Measurements from ENCODE around the gene TOP3A.

Gene TOP3A

GRCh38 chr17:18228176-18228682, 86.6 kb downstream of the TOP3A start:
- no peak for DNase-seq

DNA sequence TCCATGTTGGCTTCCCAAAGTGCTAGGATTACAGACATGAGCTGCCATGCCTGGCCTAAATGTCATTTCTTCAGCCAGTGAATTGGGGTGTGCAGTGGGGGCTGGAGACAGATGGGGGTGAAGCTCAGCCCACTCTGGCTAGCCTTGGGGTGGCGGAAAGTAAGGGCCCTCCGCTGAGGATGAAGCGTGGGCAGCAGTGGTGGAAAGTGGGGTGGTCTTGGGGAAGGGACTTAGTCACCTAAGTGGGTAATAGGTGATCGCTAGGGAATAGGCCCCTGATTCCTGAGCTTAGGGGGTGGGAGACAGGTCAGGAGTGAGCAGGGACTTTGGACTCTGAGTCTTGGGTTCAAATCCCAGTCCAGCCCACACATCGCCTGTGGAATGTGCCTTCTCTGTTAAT, 87.2 kb downstream of the TOP3A start:
- no peak for DNase-seq

GRCh38 chr17:18226284-18226945, 88.4 kb downstream of the TOP3A start:
- no peak for DNase-seq

- DNase-seq = peak; percentile 12
Measured at GRCh38 chr17:18225642-18226283, 89.0 kb downstream of the TOP3A start.

- peak; percentile 89 for DNase-seq
Measured at GRCh38 chr17:18225121-18225641, 89.6 kb downstream of the TOP3A start, which contains the start of gene LLGL1. Gene LLGL1, plus strand, starts transcription at chr17:18225635. Its CDS starts 48 bp downstream, at chr17:18225683.

GRCh38 chr17:18224387-18225120, 90.2 kb downstream of the TOP3A start:
- no peak for DNase-seq

DNA sequence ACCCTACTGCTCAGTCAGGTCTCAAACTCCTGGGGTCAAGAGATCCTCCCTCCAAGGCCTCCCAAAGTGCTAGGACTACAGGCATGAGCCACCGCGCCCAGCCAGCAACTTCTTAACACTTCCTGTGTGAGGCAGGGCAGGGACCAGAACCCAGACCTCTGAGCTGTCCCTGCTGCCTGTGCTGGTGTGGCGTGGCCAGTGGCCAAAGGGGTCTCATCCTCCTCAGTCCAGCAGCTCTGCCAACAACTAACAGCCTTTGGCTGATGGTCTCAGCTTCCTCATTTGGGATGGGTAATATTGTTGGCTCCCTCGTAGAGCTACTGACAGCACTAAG, 90.8 kb downstream of the TOP3A start:
- no peak for DNase-seq
